Peyer's patch (tissue), 4 donors: ENCODE data around the gene ESPN.

ENCODE experiments used
- POLR2A ChIP-seq, 2 donors: fragments of 450-650 bp; IDR thresholded peaks; one replicate each; pipeline ENCODE4 v1.5.1; 2017; ENCODE audit warnings: antibody characterized with exemption in 2 of 2, mild to moderate bottlenecking in 2 of 2, moderate library complexity in 2 of 2
- TF ChIP-seq, protein P1 (sequence below), 6 experiments: fragments of 450-650 bp in 4 of 6; fragments of 200-600 bp in 2 of 6; sonication (generic) in 1 of 6; IDR thresholded peaks; one replicate each; pipeline ENCODE4 v1.5.1; 2017 to 2019; ENCODE audit warnings: antibody characterized with exemption in 6 of 6, mild to moderate bottlenecking in 3 of 6, moderate library complexity in 1 of 6

DNA sequence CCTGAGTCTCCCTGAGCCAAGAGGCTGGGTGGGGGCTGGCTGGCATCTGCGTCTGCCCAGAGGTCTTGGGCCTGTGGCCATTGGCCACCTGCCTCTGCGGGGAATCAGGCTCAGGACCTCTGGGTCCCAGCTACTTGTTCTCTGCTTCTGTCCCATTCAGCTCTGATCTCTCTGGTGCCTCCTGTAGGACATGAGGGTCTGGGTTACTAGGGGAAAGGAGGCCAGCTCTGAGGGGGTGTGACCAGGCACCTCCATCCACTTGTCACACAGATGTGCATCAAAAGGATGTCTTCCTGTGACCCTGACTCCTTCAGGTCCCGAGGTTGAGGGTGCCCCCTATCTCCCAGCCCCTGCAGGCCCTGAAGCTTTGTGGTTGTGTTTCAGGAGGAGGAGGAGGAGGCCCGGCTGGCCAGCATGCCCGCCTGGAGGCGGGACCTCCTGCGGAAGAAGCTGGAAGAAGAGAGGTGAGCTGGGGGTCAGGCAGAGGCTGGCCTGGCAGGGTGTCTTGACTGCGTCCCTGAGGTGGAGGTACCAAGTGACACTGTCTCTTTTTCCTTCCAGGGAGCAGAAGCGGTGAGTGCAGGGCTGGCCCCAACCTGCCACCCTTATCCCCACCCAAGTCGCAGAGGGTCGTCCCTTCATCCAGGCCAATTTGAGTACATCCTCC lies 32.4 kb downstream of the ESPN start:
- TF ChIP-seq, protein P1, sequence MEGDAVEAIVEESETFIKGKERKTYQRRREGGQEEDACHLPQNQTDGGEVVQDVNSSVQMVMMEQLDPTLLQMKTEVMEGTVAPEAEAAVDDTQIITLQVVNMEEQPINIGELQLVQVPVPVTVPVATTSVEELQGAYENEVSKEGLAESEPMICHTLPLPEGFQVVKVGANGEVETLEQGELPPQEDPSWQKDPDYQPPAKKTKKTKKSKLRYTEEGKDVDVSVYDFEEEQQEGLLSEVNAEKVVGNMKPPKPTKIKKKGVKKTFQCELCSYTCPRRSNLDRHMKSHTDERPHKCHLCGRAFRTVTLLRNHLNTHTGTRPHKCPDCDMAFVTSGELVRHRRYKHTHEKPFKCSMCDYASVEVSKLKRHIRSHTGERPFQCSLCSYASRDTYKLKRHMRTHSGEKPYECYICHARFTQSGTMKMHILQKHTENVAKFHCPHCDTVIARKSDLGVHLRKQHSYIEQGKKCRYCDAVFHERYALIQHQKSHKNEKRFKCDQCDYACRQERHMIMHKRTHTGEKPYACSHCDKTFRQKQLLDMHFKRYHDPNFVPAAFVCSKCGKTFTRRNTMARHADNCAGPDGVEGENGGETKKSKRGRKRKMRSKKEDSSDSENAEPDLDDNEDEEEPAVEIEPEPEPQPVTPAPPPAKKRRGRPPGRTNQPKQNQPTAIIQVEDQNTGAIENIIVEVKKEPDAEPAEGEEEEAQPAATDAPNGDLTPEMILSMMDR (IDR thresholded peaks at IDR 0.05), result no peak
- no peak for TF ChIP-seq POLR2A (IDR thresholded peaks at IDR 0.05)
